HepG2 (cell line): ENCODE data around the gene SS18L1. TPM values are rescaled to one million over a fixed set of nuclear protein-coding genes. Genes with fewer than 3 reads are reported as not detected.

Experiments used
- ATF7 ChIP-seq, 2 experiments: fragments of 450-650 bp in 1 of 2; sonication (generic) in 1 of 2; formaldehyde crosslinking in 1 of 2; IDR thresholded peaks; 2 replicates each; pipeline versions ENCODE4 v1.4.0 to v1.6.1; 2016 to 2020; ENCODE audit warnings: antibody characterized with exemption in 1 of 2, mild to moderate bottlenecking in 1 of 2, missing genetic modification reagents in 1 of 2
- KAT8 ChIP-seq: IDR thresholded peaks from 2 replicates; pipeline ENCODE4 v1.6.1; 2016; ENCODE audit warnings: missing genetic modification reagents, missing compliant biosample characterization
- KDM1A ChIP-seq: IDR thresholded peaks from 2 replicates; pipeline ENCODE4 v1.6.1; 2016; ENCODE audit warnings: missing compliant biosample characterization
- PHF8 ChIP-seq: sonication (generic); formaldehyde crosslinking; IDR thresholded peaks from 2 replicates; pipeline ENCODE4 v1.5.0; 2020; ENCODE audit warnings: missing genetic modification reagents
- SPEN ChIP-seq: sonication (generic); formaldehyde crosslinking; IDR thresholded peaks from 2 replicates; pipeline ENCODE4 v1.5.1; 2020; ENCODE audit warnings: low read depth, mild to moderate bottlenecking, missing genetic modification reagents
- STAG1 ChIP-seq: sonication (generic); formaldehyde crosslinking; IDR thresholded peaks from 2 replicates; pipeline ENCODE4 v1.4.0; 2020; ENCODE audit warnings: missing genetic modification reagents
- ZBTB20 ChIP-seq: sonication (generic); formaldehyde crosslinking; IDR thresholded peaks from 2 replicates; pipeline ENCODE4 v1.8.1; 2023; ENCODE audit warnings: missing genetic modification reagents, low read depth, mild to moderate bottlenecking, borderline replicate concordance
- ZBTB42 ChIP-seq: sonication (generic); formaldehyde crosslinking; IDR thresholded peaks from 2 replicates; pipeline ENCODE4 v1.5.0; 2020; ENCODE audit warnings: mild to moderate bottlenecking, missing genetic modification reagents
- ZNF136 ChIP-seq: sonication (generic); formaldehyde crosslinking; IDR thresholded peaks from 2 replicates; pipeline ENCODE4 v1.8.1; 2022; ENCODE audit warnings: low read depth, mild to moderate bottlenecking, moderate library complexity, missing genetic modification reagents
- ZNF318 ChIP-seq: sonication (generic); formaldehyde crosslinking; IDR thresholded peaks from 2 replicates; pipeline ENCODE4 v1.4.0; 2020; ENCODE audit warnings: mild to moderate bottlenecking, missing genetic modification reagents
- polyA plus RNA-seq, 8 experiments: library from polyadenylated mRNA; depleted of rRNA in 3 of 8; stranded (reverse) in 7 of 8; unstranded in 1 of 8; fragments of >200 nt; fragmentation: Illumina TruSeq in 4 of 8; extraction: Trizol in 4 of 8; gene quantifications; 2 replicates each; pipeline versions ENCODE4 v1.2.1 to v1.2.3, GENCODE V29; 2011 to 2016; ENCODE audit warnings: low read depth in 4 of 8, missing spikeins in 1 of 8, mixed read lengths in 1 of 8; ENCODE audit not compliant: insufficient read depth in 1 of 8
- total RNA-seq, 5 experiments: library from RNA; depleted of rRNA; stranded (reverse); fragments of >200 nt; fragmentation: Illumina TruSeq; extraction: Trizol; gene quantifications; 2 replicates each; pipeline ENCODE4 v1.2.3, GENCODE V29; 2016; ENCODE audit warnings: low read depth in 1 of 5
- TF ChIP-seq, protein P1 (sequence below): sonication (generic); formaldehyde crosslinking; IDR thresholded peaks from 2 replicates; pipeline ENCODE4 v1.8.0; 2022; ENCODE audit warnings: missing genetic modification reagents, mild to moderate bottlenecking, borderline replicate concordance
- TF ChIP-seq, protein P2 (sequence below): sonication (generic); formaldehyde crosslinking; IDR thresholded peaks from 2 replicates; pipeline ENCODE4 v1.5.0; 2020; ENCODE audit warnings: missing genetic modification reagents, mild to moderate bottlenecking, borderline replicate concordance
- TF ChIP-seq, protein P3 (sequence below): IDR thresholded peaks from 2 replicates; pipeline ENCODE4 v1.6.1; 2016; ENCODE audit warnings: missing compliant biosample characterization, missing genetic modification reagents, borderline replicate concordance

The SS18L1 gene
- total and polyA plus RNA-seq, 2 of the 13 experiments (the other 11 are each of a cell fraction or from before 2014, with no cell fraction given): 17.8 to 27.6 TPM

DNA sequence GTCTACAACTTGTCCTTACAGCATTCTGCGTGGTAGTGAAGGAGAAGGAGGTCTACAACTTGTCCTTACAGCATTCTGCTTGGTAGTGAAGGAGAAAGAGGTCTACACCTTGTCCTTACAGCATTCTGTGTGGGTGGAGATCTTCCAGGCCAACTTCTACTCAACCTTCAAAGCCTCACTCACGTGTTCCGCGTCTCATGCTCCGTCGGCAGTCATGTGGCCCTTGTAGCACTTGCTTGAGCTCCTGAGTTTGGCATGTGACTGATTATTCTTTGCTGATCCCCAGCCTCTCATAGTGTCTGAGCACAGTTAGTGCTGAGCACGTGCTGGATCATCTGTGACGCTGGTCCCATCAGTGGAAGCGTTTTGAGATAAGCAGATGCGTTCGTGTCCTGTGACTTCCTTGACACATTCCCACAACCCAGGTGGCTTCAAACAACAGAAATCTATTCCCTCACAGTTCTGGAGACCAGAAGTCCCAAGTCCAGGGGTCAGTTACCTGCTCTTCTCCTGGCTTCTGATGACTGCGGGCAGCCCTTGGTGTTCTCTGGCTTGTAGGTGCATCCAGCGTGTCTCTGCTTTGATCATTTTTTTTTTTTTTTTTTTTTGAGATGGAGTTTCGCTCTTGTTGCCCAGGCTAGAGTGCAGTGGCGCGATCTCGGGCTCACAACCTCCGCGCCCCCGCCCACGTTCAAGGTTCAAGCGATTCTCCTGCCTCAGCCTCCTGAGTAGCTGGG lies 2.6 kb downstream of the SS18L1 start (continued):
- TF ChIP-seq ATF7 (IDR thresholded peaks at IDR 0.05) (no peak), ATF7 (CRISPR knock-in tag; IDR thresholded peaks at IDR 0.05) (peak; percentile 41; the same call in 1 of the 2 replicates), ZNF318 (CRISPR knock-in tag) (peak; percentile 72; the same call in 1 of the 2 replicates), ZNF136 (CRISPR knock-in tag) (no peak; the same call in 1 of the 2 replicates), ZBTB42 (CRISPR knock-in tag) (no peak), PHF8 (peak; percentile 34; the same call in 1 of the 2 replicates), KDM1A (CRISPR knock-in tag) (0 out of 2 replicates have a peak, but pooled peaks have one; percentile 3), SPEN (CRISPR knock-in tag) (no peak), STAG1 (CRISPR knock-in tag) (no peak), ZBTB20 (CRISPR knock-in tag) (peak; percentile 75; the same call in 1 of the 2 replicates), KAT8 (peak; percentile 65)
- TF ChIP-seq, protein P1, sequence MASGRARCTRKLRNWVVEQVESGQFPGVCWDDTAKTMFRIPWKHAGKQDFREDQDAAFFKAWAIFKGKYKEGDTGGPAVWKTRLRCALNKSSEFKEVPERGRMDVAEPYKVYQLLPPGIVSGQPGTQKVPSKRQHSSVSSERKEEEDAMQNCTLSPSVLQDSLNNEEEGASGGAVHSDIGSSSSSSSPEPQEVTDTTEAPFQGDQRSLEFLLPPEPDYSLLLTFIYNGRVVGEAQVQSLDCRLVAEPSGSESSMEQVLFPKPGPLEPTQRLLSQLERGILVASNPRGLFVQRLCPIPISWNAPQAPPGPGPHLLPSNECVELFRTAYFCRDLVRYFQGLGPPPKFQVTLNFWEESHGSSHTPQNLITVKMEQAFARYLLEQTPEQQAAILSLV (CRISPR knock-in tag): no peak; the same call in 1 of the 2 replicates
- TF ChIP-seq, protein P2, sequence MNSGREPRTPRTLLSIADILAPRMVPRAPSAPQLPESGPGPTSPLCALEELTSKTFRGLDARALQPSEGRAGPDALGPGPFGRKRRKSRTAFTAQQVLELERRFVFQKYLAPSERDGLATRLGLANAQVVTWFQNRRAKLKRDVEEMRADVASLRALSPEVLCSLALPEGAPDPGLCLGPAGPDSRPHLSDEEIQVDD: peak; percentile 85
- TF ChIP-seq, protein P3, sequence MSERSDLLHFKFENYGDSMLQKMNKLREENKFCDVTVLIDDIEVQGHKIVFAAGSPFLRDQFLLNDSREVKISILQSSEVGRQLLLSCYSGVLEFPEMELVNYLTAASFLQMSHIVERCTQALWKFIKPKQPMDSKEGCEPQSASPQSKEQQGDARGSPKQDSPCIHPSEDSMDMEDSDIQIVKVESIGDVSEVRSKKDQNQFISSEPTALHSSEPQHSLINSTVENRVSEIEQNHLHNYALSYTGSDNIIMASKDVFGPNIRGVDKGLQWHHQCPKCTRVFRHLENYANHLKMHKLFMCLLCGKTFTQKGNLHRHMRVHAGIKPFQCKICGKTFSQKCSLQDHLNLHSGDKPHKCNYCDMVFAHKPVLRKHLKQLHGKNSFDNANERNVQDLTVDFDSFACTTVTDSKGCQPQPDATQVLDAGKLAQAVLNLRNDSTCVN (CRISPR knock-in tag): peak; percentile 72; the same call in 1 of the 2 replicates
